Natural killer cell (primary cell): ENCODE results near the gene JADE1. TPM values are rescaled to one million over a fixed set of nuclear protein-coding genes. Genes with fewer than 3 reads are reported as not detected.

Experiments
- ATAC-seq, 3 donors: fragments of 150-1000 bp in 2 of 3; fragments of 200-7000 bp in 1 of 3; cut with Tn5 transposase; 1 replicate in 1 of 3; 2 replicates in 2 of 3; pipeline ENCODE4 v1.10.0; 2021; ENCODE audit warnings: mild to moderate bottlenecking in 2 of 3, moderate library complexity in 2 of 3
- DNase-seq, 2 donors: peaks; one replicate each; pipeline versions ENCODE4 v3.0.0 to v3.0.0-alpha.2; 2013 to 2021; ENCODE audit warnings: mixed read lengths in 1 of 2
- H3K27ac ChIP-seq: one replicate; pipeline ENCODE4 v1.5.1; 2013; ENCODE audit warnings: mild to moderate bottlenecking, low read length
- H3K27me3 ChIP-seq: one replicate; pipeline ENCODE4 v1.6.1; 2013; ENCODE audit warnings: low read length; ENCODE audit not compliant: control insufficient read depth, insufficient read depth
- H3K36me3 ChIP-seq: one replicate; pipeline ENCODE4 v1.6.1; 2013; ENCODE audit warnings: low read length; ENCODE audit not compliant: control insufficient read depth, insufficient read depth
- H3K4me1 ChIP-seq: one replicate; pipeline ENCODE4 v1.6.1; 2013; ENCODE audit warnings: low read length; ENCODE audit not compliant: control insufficient read depth, insufficient read depth
- H3K4me3 ChIP-seq: one replicate; pipeline ENCODE4 v1.5.1; 2013; ENCODE audit warnings: low read length
- H3K9me3 ChIP-seq: one replicate; pipeline ENCODE4 v1.6.1; 2013; ENCODE audit warnings: low read length; ENCODE audit not compliant: control insufficient read depth, insufficient read depth
- H3K27ac Mint-ChIP-seq, 2 donors: one replicate each; pipeline ENCODE4 v1.8.0; 2022; ENCODE audit warnings: mild to moderate bottlenecking in 2 of 2, mixed read lengths in 2 of 2, moderate library complexity in 1 of 2
- H3K27me3 Mint-ChIP-seq, 2 donors: one replicate each; pipeline ENCODE4 v1.8.0; 2022; ENCODE audit warnings: low read depth in 2 of 2, mixed read lengths in 2 of 2
- H3K36me3 Mint-ChIP-seq: one replicate; pipeline ENCODE4 v1.8.0; 2022; ENCODE audit warnings: mixed read lengths
- H3K4me1 Mint-ChIP-seq, 2 donors: one replicate each; pipeline ENCODE4 v1.8.0; 2022; ENCODE audit warnings: mixed read lengths in 2 of 2
- H3K4me3 Mint-ChIP-seq: one replicate; pipeline ENCODE4 v1.8.0; 2022; ENCODE audit warnings: mild to moderate bottlenecking, moderate library complexity, mixed read lengths
- H3K9me3 Mint-ChIP-seq, 2 donors: one replicate each; pipeline ENCODE4 v1.8.0; 2022; ENCODE audit warnings: mixed read lengths in 2 of 2
- WGBS: methylation state at CpG from one replicate; pipeline ENCODE4 v1.1.7; 2013; ENCODE audit warnings: missing lambda C conversion rate; ENCODE audit not compliant: insufficient coverage; 5-methylcytosine and 5-hydroxymethylcytosine counted together
- intact Hi-C: fragments of 100-400 bp; cut with micrococcal nuclease; formaldehyde crosslinking; loops from one replicate; pipeline ENCODE4 v1.14.2; 2022
- total RNA-seq, 4 donors: library from RNA; stranded (reverse); fragments of 120-200 nt in 1 of 4; gene quantifications; one replicate each; pipeline versions ENCODE4 v1.2.3 to v1.2.4, GENCODE V29; 2013 to 2022
- TF ChIP-seq, protein P1 (sequence below): fragments of 200-600 bp; IDR thresholded peaks from one replicate; pipeline ENCODE4 v1.8.0; 2022; ENCODE audit warnings: antibody characterized with exemption

JADE1 gene
- total RNA-seq, 3 donors from 2014 or later (not counting 1 experiment from before 2014, with no cell fraction given), result 48.9 to 55.8 (median 52.7) TPM

DNA sequence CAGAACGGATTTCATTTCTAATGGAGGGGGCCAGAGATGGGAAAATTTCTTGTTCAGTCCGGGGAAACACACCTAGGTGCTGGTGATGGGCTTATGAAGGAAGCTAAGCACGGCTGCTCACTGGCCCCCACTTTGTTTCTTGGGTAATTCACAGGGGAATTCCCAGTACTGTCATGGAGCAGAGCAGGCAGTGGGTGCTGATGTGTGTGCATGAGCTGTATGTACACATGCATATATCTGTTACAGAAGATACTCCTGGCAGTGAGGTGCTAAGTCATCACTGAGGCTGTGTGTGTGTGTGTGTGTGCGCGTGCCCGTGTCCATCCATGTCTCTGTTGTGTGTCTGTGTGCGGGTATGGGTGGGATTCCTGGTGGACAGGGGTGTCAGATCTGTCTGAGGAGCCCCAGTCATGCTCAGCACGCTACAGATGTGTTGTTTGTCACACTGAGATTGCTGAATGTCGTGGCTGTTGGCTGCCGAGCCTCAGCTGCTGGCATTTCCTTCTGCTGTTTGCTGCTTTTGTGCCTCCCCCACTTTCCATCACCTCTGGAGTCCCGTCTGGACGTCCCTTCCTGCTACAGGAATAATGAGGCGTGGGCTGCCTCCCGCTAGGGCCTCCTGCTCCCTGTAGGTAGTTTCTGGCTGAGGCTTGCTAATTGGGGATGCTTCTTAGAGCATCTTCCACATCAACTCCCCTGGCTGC lies 53.3 kb downstream of the JADE1 start:
- Histone ChIP-seq H3K27ac (peak overlapping the region; percentile 44), H3K27me3 (no peaks in the 10 kb centered on the region), H3K4me3 (no peak overlapping the region), H3K36me3 (peaks cover 53% of the 10 kb centered on the region), H3K9me3 (no peaks in the 10 kb centered on the region), H3K4me1 (peaks cover 27% of the 10 kb centered on the region)
- peak overlapping the region; percentile 85 to 89 for H3K27ac Mint-ChIP-seq
- peak; percentile 54 to 77 for DNase-seq
- 61% methylated on average over 14 of the region's 14 CpGs for WGBS
- TF ChIP-seq, protein P1, sequence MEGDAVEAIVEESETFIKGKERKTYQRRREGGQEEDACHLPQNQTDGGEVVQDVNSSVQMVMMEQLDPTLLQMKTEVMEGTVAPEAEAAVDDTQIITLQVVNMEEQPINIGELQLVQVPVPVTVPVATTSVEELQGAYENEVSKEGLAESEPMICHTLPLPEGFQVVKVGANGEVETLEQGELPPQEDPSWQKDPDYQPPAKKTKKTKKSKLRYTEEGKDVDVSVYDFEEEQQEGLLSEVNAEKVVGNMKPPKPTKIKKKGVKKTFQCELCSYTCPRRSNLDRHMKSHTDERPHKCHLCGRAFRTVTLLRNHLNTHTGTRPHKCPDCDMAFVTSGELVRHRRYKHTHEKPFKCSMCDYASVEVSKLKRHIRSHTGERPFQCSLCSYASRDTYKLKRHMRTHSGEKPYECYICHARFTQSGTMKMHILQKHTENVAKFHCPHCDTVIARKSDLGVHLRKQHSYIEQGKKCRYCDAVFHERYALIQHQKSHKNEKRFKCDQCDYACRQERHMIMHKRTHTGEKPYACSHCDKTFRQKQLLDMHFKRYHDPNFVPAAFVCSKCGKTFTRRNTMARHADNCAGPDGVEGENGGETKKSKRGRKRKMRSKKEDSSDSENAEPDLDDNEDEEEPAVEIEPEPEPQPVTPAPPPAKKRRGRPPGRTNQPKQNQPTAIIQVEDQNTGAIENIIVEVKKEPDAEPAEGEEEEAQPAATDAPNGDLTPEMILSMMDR, result no peak
- peaks cover 59 to 64% of the 10 kb centered on the region in 2 donors for H3K4me1 Mint-ChIP-seq
- ATAC-seq, result peak; percentile 82 to 92 (median 90)
- H3K36me3 Mint-ChIP-seq, result peaks cover 13% of the 10 kb centered on the region
- H3K9me3 Mint-ChIP-seq, result no peaks in the 10 kb centered on the region
- H3K4me3 Mint-ChIP-seq, result peak overlapping the region; percentile 58
- no peaks in the 10 kb centered on the region for H3K27me3 Mint-ChIP-seq
- intact Hi-C loops, result loop anchor here (1.0 to 5.0 kb wide), 6 partner anchors 8 to 671 kb away; partner anchors contain the start of genes JADE1, PGRMC2 and SCLT1

DNA sequence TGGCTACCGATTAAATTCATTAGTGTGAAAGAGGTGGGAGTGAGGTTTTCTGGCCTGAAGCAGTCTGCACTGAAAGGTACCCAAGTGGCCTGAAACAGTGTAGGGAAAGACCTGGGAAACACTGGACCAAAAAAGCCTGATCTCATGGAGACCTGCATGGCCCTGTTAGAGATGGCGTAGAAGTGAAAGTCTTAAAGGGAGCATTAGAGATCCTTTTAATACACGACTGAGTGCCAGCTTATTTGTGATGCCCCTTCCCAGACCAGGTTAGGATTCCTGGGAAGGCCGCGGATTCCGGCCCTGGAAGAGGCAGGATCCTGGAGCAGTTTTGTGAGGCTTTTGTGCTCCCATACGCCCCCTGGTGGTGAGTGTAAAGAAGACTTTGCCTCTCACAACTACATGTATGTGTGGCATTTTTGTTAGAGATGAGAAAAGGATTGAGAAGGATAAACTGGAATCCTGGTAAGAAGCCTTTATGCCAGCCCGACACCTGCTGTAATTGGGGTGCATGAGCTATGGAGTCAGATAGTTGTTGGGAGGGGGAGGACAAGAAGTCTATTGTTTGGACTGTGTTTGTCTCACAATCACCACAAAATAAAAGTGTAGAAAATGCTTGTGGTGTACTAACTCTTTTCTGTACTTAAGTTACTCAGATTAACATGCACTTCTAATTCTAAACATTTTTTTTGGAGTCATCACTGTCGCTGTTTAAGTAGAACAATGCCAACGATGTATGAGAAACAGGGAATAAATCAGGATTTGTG lies 54.0 kb downstream of the JADE1 start:
- Histone ChIP-seq H3K4me1 (peaks cover 27% of the 10 kb centered on the region), H3K4me3 (no peak overlapping the region), H3K27ac (peak overlapping the region; percentile 44), H3K9me3 (no peaks in the 10 kb centered on the region), H3K36me3 (peaks cover 54% of the 10 kb centered on the region), H3K27me3 (no peaks in the 10 kb centered on the region)
- ATAC-seq (peak in 2 of 3 donors; percentile 27 to 46), DNase-seq (peak; percentile 63 to 86)
- peak overlapping the region; percentile 85 to 89 for H3K27ac Mint-ChIP-seq
- peaks cover 56 to 58% of the 10 kb centered on the region in 2 donors for H3K4me1 Mint-ChIP-seq
- H3K9me3 Mint-ChIP-seq, result no peaks in the 10 kb centered on the region
- H3K4me3 Mint-ChIP-seq, result peak overlapping the region; percentile 58
- TF ChIP-seq, protein P1, result peak; percentile 96
- peaks cover 7% of the 10 kb centered on the region for H3K36me3 Mint-ChIP-seq
- intact Hi-C loops, result loop anchor here (1.0 to 5.0 kb wide), 5 partner anchors 54 to 672 kb away; partner anchors contain the start of genes JADE1, PGRMC2 and SCLT1
- no peaks in the 10 kb centered on the region for H3K27me3 Mint-ChIP-seq
- WGBS, result 78% methylated on average over 9 of the region's 10 CpGs

DNA sequence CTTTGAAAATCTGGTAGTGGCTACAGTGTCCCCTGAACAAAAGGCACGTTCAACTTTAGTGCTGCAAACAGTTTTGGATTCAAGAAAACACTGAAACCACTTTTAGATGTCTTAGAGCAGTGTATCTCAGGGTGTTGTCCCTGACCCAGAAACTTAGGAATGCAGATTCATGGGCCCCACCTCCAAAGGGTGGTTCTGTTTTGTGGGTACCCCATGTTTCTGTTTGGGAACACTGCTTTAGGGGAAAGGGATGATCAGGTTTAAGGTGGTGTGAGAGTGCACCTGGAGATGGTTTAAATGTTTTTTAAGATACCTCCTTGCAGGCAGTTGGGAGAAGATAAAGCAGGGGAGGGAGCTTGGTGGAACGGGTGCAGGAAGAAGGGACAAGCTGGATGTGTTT lies 55.6 kb downstream of the JADE1 start:
- DNase-seq (no peak), ATAC-seq (no peak)
- TF ChIP-seq, protein P1, result no peak
- WGBS, result 92% methylated on average over 2 of the region's 2 CpGs
- Histone ChIP-seq H3K4me1 (peaks cover 27% of the 10 kb centered on the region), H3K9me3 (no peaks in the 10 kb centered on the region), H3K4me3 (no peak overlapping the region), H3K27me3 (no peaks in the 10 kb centered on the region), H3K36me3 (peaks cover 59% of the 10 kb centered on the region), H3K27ac (no peak overlapping the region)
- H3K36me3 Mint-ChIP-seq, result peaks cover 1% of the 10 kb centered on the region
- peak overlapping the region; percentile 47 to 53 for H3K27ac Mint-ChIP-seq
- H3K27me3 Mint-ChIP-seq, result no peaks in the 10 kb centered on the region
- H3K4me3 Mint-ChIP-seq, result no peak overlapping the region
- peaks cover 46 to 63% of the 10 kb centered on the region in 2 donors for H3K4me1 Mint-ChIP-seq
- H3K9me3 Mint-ChIP-seq, result no peaks in the 10 kb centered on the region
- intact Hi-C loops, result no loop called here
